PC-3 (cell line): ENCODE data around the gene WDR45B. TPM values are rescaled to one million over a fixed set of nuclear protein-coding genes. Genes with fewer than 3 reads are reported as not detected.
A peak's percentile ranks its signal among the peaks of the same experiment; 100 is the strongest.

ENCODE experiments used
- ATAC-seq: fragments of 200-7000 bp; cut with Tn5 transposase; 2 replicates; pipeline ENCODE4 v1.9.1; 2020; ENCODE audit warnings: mild to moderate bottlenecking, moderate library complexity
- Bru-seq: library from RNA; stranded (reverse); fragments of 400-500 nt; gene quantifications from one replicate; lab custom pipeline; 2021; lab: Mats Ljungman, UMichigan
- BruChase-seq, 2 experiments: library from RNA; stranded (reverse); fragments of 400-500 nt; gene quantifications; one replicate each; lab custom pipeline; 2021; lab: Mats Ljungman, UMichigan
- BruUV-seq: library from RNA; stranded (reverse); fragments of 400-500 nt; replicated peaks from 2 replicates; lab custom pipeline; 2021; lab: Mats Ljungman, UMichigan
- CTCF ChIA-PET: fragments of 300-600 bp; sonication (Branson Sonifier 250); formaldehyde crosslinking; loops from one replicate; lab custom pipeline; 2022; ENCODE audit warnings: antibody characterized with exemption; lab: Charles Lee
- POLR2A ChIA-PET: fragments of 300-600 bp; sonication (Branson Sonifier 250); formaldehyde crosslinking; loops from one replicate; lab custom pipeline; 2022; ENCODE audit warnings: antibody characterized with exemption; ENCODE audit not compliant: unreplicated experiment; lab: Charles Lee
- DNase-seq: peaks from one replicate; pipeline ENCODE4 v3.0.0-alpha.2; 2015
- H2AFZ ChIP-seq: fragments of 300-600 bp; sonication (generic); 2 replicates; pipeline ENCODE4 v1.6.0; 2016; ENCODE audit warnings: antibody characterized with exemption, low read length
- H3F3A ChIP-seq: fragments of 300-600 bp; sonication (generic); one replicate; pipeline ENCODE4 v1.6.0; 2017; ENCODE audit warnings: antibody characterized with exemption, low read length, control low read depth, mild to moderate bottlenecking; ENCODE audit not compliant: unreplicated experiment
- H3K27ac ChIP-seq: fragments of 300-600 bp; sonication (generic); 2 replicates; pipeline ENCODE4 v1.5.1; 2016; ENCODE audit warnings: mild to moderate bottlenecking, low read length
- H3K27me3 ChIP-seq: fragments of 300-600 bp; sonication (generic); 2 replicates; pipeline ENCODE4 v1.6.1; 2016; ENCODE audit warnings: low read length, mixed read lengths
- H3K36me3 ChIP-seq: fragments of 300-600 bp; sonication (generic); 2 replicates; pipeline ENCODE4 v1.6.1; 2016; ENCODE audit warnings: low read depth, mixed run types, low read length, mixed read lengths
- H3K4me1 ChIP-seq: fragments of 300-600 bp; sonication (generic); 2 replicates; pipeline ENCODE4 v1.5.1; 2016; ENCODE audit warnings: low read length; ENCODE audit not compliant: insufficient read depth
- H3K4me2 ChIP-seq: fragments of 300-600 bp; sonication (generic); 2 replicates; pipeline ENCODE4 v1.6.0; 2016; ENCODE audit warnings: low read length
- H3K4me3 ChIP-seq: fragments of 300-600 bp; sonication (generic); 2 replicates; pipeline ENCODE4 v1.5.1; 2016; ENCODE audit warnings: mild to moderate bottlenecking, low read length, mixed read lengths
- H3K79me2 ChIP-seq: fragments of 300-600 bp; sonication (generic); 2 replicates; pipeline ENCODE4 v1.6.1; 2017; ENCODE audit warnings: low read length, mixed read lengths
- H3K9ac ChIP-seq: fragments of 300-600 bp; sonication (generic); 2 replicates; pipeline ENCODE4 v1.6.0; 2016; ENCODE audit warnings: mild to moderate bottlenecking, low read length
- H3K9me2 ChIP-seq: fragments of 300-600 bp; sonication (generic); replicated peaks from 2 replicates; pipeline ENCODE4 v1.6.1; 2016; ENCODE audit warnings: mixed run types, low read length, mixed read lengths
- H3K9me3 ChIP-seq: fragments of 300-600 bp; sonication (generic); 2 replicates; pipeline ENCODE4 v1.6.1; 2016; ENCODE audit warnings: low read length, mixed read lengths
- H4K20me1 ChIP-seq: fragments of 300-600 bp; sonication (generic); 2 replicates; pipeline ENCODE4 v1.6.1; 2016; ENCODE audit warnings: low read length, mixed read lengths
- EZH2 ChIP-seq: fragments of 300-600 bp; sonication (generic); IDR thresholded peaks from one replicate; pipeline ENCODE4 v1.6.1; 2017; ENCODE audit warnings: antibody characterized with exemption, mild to moderate bottlenecking, low read length; ENCODE audit not compliant: unreplicated experiment
- EZH2phosphoT487 ChIP-seq: fragments of 300-600 bp; sonication (generic); IDR thresholded peaks from 2 replicates; pipeline ENCODE4 v1.6.1; 2018; ENCODE audit warnings: mild to moderate bottlenecking, antibody characterized with exemption, low read length, borderline replicate concordance
- intact Hi-C: fragments of 100-400 bp; cut with micrococcal nuclease; formaldehyde crosslinking; loops from 2 replicates; pipeline ENCODE4 v1.9.0; 2023
- long read RNA-seq: library from polyadenylated mRNA; unstranded; transcript quantifications from one replicate; pipeline ENCODE4 v2.0.0, GENCODE V29; 2021; ENCODE audit not compliant: unreplicated experiment
- total RNA-seq: library from RNA; depleted of rRNA; stranded (reverse); fragments of >200 nt; gene quantifications from 2 replicates; pipeline ENCODE4 v1.2.3, GENCODE V29; 2014; rRNA removed
- TF ChIP-seq, protein P1 (sequence below): fragments of 300-600 bp; sonication (generic); conservative IDR thresholded peaks from 2 replicates; pipeline ENCODE4 v1.5.1; 2017; ENCODE audit warnings: antibody characterized with exemption, low read depth, mild to moderate bottlenecking, low read length

WDR45B gene
- total RNA-seq, result 101 and 110 TPM in 2 replicates
- Bru-seq, nascent RNA, result percentile 86 among the genes with signal in this experiment
- percentile 94 among the genes with signal in this experiment for BruChase-seq, experiment 1, labeled RNA remaining after a 6-hour chase
- percentile 90 among the genes with signal in this experiment for BruChase-seq, experiment 2, labeled RNA remaining after a 2-hour chase
- long read RNA-seq, transcript WDR45B-205 (10 exons, 2,322 nt), result minor isoform, 7 of 240 reads
- long read RNA-seq, transcript WDR45B-201 (10 exons, 2,587 nt), result major isoform, 116 of 240 reads
- long read RNA-seq, partial matches to known transcripts, result 20 of 240 reads
- long read RNA-seq, other reads (novel, unspliced or antisense), result 97 of 240 reads

GRCh38 chr17:82648165-82648668, at the start of gene WDR45B:
TSS of gene WDR45B (minus strand) at chr17:82648444. CDS start at chr17:82648340, 104 bp downstream.
- ChIA-PET CTCF (interaction anchor here (0.7 kb wide), 1 partner anchor 39 kb away, joined by 3 read pairs; no protein-coding TSS in a partner anchor), POLR2A (no interaction called here)
- H3K4me2 ChIP-seq, result peak within 1 kb of the TSS; percentile 95
- peaks cover 17% of the 10 kb centered on the region for H3K4me1 ChIP-seq
- no peaks in the 10 kb centered on the region for H3K9me3 ChIP-seq
- ATAC-seq (peak; percentile 94), DNase-seq (peak; percentile 96)
- H3K9me2 ChIP-seq, result no peaks in the 10 kb centered on the region
- no peaks in the 10 kb centered on the region for H3K27me3 ChIP-seq
- peak within 1 kb of the TSS; percentile 89 for H3K27ac ChIP-seq
- peak within 1 kb of the TSS; percentile 100 for H3K9ac ChIP-seq
- no peaks in the 10 kb centered on the region for H3F3A ChIP-seq
- peaks cover 50% of the 10 kb centered on the region for H3K79me2 ChIP-seq
- peak within 1 kb of the TSS; percentile 65; the same call in 1 of the 2 replicates for H2AFZ ChIP-seq
- no TSS peak for BruUV-seq
- H3K4me3 ChIP-seq, result peak within 1 kb of the TSS; percentile 95
- TF ChIP-seq, protein P1, sequence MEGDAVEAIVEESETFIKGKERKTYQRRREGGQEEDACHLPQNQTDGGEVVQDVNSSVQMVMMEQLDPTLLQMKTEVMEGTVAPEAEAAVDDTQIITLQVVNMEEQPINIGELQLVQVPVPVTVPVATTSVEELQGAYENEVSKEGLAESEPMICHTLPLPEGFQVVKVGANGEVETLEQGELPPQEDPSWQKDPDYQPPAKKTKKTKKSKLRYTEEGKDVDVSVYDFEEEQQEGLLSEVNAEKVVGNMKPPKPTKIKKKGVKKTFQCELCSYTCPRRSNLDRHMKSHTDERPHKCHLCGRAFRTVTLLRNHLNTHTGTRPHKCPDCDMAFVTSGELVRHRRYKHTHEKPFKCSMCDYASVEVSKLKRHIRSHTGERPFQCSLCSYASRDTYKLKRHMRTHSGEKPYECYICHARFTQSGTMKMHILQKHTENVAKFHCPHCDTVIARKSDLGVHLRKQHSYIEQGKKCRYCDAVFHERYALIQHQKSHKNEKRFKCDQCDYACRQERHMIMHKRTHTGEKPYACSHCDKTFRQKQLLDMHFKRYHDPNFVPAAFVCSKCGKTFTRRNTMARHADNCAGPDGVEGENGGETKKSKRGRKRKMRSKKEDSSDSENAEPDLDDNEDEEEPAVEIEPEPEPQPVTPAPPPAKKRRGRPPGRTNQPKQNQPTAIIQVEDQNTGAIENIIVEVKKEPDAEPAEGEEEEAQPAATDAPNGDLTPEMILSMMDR, result no peak
- TF ChIP-seq EZH2, result no peak
- TF ChIP-seq EZH2phosphoT487, result no peak
- peaks cover 15% of the 10 kb centered on the region for H3K36me3 ChIP-seq
- peaks cover 41% of the 10 kb centered on the region for H4K20me1 ChIP-seq
- intact Hi-C loops, result no loop called here

- H3K79me2 ChIP-seq, result no peaks in the 10 kb centered on the region
- no peaks in the 10 kb centered on the region for H3K9me3 ChIP-seq
- intact Hi-C loops, result loop anchor here (1.0 kb wide), 1 partner anchor 19 kb away; the partner anchor contains the start of gene FN3KRP
- TF ChIP-seq, protein P1, result no peak
- TF ChIP-seq EZH2, result no peak
- no peak for TF ChIP-seq EZH2phosphoT487
- no peaks in the 10 kb centered on the region for H3F3A ChIP-seq
- no peaks in the 10 kb centered on the region for H4K20me1 ChIP-seq
- no peaks in the 10 kb centered on the region for H3K9me2 ChIP-seq
- BruUV-seq, result no TSS peak
- CTCF ChIA-PET, result no interaction called here
- POLR2A ChIA-PET, result no interaction called here
- H3K4me2 ChIP-seq, result peak overlapping the region; percentile 84
- peak overlapping the region; percentile 37; the same call in 1 of the 2 replicates for H3K9ac ChIP-seq
- H2AFZ ChIP-seq, result peak overlapping the region; percentile 30; the same call in 1 of the 2 replicates
- no peaks in the 10 kb centered on the region for H3K27me3 ChIP-seq
- DNase-seq (no peak), ATAC-seq (no peak)
- no peak overlapping the region for H3K27ac ChIP-seq
- peak overlapping the region; percentile 69 for H3K4me3 ChIP-seq
- H3K4me1 ChIP-seq, result peaks cover 5% of the 10 kb centered on the region; the same call in 1 of the 2 replicates
- H3K36me3 ChIP-seq, result no peaks in the 10 kb centered on the region; the same call in 1 of the 2 replicates
Observed at GRCh38 chr17:82697808-82698064, 49.5 kb upstream of the WDR45B start.
